GM19395 (cell line): Measurements from ENCODE around the gene ITIH1.

Experiments used
- ATAC-seq: cut with Tn5 transposase; IDR thresholded peaks from one replicate; pipeline ENCODE4 v1.9.1; 2021; ENCODE audit warnings: mild to moderate bottlenecking, moderate library complexity; ENCODE audit not compliant: unreplicated experiment

ITIH1 gene

DNA sequence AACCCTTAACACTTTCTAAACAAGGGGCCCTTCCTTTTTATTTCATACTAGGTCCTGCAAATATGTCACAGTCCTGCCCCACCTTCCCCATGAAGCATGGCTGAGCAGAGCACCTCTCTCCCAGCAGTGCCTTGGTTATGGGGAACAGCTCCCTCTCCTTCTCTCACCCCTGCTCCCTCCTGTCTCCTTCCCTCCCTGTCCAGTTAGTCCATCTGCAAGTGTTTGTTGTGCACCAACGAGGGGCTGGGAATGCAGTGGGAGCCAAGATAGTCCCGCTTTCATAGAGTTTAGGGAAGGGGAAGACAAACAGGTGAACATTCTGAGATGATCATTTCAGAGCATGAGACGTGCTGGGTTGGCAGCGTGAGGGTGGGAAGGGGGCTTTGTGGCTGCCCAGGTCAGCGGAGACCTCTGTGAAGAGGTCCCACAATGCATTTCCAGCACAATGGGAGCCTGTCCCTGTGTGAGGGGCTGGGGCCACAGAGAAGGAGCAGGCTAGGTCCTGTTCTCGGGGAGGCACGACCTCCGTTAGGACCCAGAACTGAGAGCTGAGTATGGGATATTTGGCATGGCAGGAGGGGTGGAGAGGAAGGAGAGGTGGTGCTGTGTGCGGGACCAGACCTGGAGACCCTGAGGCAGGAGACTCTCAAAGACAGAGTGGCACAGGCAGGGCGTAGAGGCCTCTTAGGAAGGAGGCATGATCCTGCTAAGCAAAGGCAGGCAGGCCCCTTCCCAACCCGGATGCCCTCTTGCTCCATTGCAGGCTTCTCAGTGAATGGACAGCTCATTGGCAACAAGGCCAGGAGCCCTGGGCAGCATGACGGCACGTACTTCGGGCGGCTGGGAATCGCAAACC lies 11.7 kb downstream of the ITIH1 start:
- no peak for ATAC-seq

DNA sequence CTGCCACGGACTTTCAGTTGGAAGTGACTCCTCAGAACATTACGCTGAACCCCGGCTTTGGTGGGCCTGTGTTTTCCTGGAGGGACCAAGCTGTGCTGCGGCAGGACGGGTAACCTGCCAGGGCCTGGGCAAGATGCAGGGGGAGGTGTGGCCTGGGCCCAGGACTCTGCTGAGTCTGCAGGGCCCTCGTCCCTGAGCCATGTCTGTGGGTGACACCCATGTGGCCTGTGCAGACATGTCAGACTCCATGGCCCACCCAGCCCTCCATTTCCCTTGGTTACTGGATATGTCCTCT lies 12.3 kb downstream of the ITIH1 start:
- ATAC-seq = no peak

DNA sequence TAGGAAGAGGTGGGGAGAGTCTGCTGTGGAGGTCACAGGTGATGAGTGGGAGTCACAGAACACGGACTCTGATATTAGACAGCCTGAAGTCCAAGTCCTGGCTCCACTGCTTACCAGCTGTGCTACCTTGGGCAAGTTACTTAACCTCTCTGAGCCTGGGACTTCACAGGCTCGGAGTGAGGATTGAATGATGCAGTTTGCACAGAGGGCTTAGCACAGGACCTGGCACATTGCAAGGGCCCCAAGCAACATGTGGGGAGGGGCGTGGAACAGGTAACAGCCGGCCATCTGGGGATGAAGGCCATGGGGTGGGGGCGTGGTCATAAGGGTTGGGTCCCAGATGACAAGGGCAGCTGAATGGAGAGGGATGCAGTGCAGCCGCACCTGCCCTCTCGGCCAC lies 12.9 kb downstream of the ITIH1 start:
- ATAC-seq = no peak

DNA sequence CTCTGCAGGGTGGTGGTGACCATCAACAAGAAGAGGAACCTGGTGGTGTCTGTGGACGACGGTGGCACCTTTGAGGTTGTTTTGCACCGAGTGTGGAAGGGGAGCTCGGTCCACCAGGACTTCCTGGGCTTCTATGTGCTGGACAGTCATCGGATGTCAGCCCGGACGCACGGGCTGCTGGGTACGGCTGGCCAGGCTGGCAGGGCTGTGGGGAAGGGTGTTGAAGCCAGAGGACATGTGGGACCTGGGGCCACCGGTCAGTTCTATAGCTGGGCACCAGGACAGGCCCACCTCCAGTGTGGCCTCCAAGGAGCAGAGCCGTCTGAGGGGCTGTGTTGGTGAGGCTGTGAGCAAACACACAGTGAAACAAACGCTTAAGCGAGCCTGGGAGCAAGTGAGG lies 13.3 kb downstream of the ITIH1 start:
- no peak for ATAC-seq

DNA sequence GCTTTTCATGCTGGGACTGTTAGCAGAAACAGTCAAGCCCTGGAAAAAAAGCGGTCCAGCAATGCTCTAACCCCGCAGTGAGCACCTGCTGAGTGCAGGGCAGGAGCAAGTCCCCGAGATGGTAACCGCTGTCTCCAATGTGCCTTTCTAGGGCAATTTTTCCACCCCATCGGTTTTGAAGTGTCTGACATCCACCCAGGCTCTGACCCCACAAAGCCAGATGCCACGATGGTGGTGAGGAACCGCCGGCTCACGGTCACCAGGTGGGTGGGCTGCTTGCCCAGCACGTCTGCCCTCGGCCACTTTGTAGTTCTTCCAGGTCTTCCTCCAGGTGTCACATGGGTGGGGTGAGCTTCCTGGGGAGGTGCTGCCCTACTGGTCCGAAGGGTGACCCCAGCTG lies 14.0 kb downstream of the ITIH1 start:
- no peak for ATAC-seq

DNA sequence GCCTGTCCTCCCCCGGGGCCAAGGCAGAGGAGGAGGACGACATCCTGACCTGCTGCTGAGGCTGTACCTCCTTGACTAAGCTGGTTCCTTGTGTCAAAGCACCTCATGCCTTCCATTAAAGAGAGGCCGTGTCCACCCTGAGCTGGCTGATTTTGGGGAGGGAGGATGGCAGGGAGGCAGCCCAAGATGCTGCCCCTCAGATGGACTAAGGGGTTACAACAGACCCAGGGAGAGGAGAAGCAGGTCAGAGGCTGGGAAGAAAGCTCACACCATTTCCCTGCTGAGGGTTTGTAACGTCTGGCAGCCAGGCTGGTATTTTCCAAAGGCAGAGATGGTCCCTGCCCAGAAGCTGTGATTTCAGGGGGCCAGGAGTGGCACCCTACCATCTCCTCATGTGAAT lies 14.5 kb downstream of the ITIH1 start:
- no peak for ATAC-seq

DNA sequence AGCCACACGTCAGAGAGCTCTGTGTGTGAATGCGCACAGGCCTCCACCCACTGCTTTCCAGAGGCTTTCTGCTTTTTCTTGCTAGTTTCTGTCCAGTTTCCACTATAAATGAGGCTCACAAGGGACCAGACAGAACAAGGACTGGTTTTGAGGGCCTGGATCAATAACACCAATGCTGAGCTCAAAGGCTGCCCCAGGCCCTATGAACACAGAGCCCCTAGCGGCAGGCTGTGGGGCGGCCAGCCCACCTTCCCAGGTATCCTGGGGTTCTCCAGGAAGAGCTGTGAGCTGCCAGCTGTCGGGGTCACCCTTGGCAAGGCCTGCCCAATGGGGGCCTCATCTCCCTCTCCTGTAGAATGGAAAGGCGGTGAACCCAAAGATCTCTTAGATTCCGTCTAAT lies 15.0 kb downstream of the ITIH1 start:
- ATAC-seq = no peak

DNA sequence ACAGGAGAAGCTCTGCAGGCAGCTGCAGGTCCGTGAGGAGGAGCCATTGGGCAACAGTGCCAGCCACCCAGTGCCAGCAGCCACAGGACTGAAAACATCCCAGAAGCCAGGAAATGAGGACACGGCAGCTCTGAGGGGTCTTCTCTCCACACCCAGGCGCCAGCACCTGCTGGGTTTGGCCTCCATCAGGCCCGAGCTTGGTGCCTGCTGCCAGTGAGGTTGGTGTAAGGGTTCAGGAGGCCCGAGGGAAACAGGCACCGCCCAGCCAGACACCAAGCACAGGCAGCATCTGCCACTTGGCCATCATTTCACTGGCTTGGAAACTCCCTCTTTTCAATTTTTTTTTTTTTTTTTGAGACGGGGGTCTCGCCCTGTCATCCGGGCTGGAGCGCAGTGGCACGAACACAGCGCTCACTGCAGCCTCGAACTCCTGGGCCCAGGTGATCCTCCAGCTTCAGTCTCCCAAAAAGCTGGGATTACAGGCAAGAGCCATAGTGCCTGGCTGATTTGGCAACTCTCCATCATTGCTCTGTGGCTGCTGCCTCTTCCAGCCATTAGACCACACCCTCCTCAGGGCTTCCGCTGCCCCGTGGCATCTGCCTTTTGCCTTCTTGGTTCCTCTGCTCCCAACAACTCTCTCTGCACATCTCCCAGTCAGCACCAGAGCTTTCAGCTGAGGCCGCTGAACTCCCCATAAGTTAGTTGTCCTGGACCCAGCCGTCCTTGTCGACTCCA lies 15.7 kb downstream of the ITIH1 start:
- no peak for ATAC-seq

DNA sequence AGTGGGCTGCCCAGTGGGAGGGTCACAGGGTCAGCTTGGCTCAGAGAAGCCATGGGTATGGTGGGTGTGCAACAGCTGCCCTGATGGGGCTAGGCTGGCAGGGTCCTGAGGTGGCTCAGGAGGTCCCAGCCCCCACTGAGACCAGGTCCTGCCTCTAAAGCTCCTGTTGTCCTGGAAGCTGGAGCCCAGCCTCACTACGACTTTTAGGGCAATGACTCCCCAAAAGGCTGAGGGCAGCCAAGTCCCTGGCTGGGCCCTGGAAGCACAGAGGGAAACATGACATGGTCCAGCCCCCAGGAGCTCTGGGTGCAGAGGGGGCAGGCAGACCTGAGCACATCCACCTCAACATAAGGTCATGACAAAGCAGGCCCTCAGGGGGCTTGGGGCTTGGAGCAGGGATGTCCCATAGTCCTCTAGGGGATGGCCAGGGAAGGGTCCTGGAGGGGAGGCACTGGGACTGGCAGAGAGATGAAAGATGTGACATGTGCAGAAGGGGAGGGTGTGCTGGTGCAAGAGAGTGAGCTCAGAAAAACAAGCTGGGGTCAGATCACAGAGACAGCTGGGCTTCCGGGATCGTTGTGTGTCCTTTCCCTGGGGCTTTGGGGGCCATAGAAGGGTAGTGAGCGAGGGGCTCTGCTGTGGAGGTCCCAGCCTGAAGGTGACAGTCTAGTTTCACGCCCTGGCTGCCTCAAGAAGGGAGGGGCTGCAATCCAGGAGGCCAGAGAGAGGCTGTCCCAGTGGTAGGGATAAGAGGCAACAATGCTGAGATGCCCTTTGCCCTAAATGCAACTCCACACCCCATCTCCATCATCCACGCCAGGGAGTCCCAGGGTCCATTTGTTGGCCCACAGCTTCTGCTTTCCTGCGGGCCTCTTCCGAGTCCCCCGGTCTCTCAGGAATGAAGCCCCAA lies 16.6 kb downstream of the ITIH1 start:
- ATAC-seq = no peak

DNA sequence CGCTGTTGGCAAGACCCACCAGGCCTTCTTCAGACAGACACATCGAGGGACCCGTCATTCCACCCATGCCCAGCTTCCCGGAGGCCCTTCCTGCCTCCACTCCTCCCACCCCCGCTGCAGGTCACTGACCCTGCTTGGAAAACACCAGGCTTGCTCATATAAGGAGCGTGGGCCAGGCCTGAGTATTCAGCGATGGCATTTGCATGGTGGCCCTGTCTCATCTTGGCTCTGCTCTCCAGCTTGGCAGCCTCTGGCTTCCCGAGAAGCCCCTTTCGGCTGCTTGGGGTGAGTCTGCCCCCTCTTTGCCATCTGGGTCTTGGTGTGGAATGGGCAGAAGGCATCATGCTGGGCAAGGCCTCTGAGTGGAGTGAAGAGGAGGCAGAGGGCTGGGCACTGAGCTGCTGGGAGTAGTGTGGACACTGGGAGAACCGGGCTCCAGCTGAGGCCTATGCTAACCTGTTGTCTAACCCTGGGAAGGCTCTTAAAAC lies 17.3 kb downstream of the ITIH1 start, which contains the start of gene ITIH3:
Gene ITIH3 (plus strand): TSS at position 185 of the 488 bp plus-strand sequence. CDS start 8 bp downstream, at position 193.
- no peak for ATAC-seq

DNA sequence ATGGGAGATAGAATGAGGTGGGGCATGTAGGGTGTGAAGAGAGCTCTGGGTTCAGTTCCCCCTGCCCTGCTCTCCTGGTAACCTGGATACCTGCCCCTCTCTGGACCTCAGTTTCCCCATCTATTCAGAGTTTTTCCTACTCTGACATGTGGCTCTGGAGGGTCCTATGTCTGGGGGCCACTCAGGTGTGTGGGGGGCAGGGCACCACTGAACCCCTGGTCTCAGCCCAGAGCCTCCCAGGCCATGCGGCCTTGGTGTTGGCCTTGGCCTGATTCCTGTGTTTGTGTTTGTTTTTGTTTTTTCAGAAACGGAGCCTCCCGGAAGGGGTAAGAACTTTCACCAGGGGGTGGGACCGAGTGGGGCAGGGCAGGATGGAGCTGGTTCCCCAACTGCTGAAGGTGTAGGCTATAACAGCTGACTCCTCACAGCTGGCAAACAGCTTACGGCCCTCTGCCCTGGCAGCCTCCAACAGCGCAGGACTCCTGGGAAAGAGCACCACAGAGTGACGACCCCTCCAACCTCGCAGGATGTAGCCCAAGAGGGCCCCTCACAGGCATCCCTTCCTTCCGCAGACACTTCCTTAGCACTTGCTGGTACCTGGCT lies 18.0 kb downstream of the ITIH1 start:
- ATAC-seq = no peak

DNA sequence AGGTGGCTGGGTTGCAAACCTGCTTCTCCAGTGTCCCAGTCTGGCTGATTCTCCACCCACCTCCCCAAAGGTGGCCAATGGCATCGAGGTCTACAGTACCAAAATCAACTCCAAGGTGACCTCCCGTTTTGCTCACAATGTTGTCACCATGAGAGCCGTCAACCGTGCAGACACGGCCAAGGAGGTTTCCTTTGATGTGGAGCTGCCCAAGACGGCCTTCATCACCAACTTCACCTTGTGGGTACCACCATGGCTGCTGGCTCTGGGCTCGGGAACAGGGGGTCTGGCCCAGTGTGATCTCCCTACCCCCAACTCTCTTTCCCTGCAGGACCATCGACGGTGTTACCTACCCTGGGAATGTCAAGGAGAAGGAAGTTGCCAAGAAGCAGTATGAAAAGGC lies 19.0 kb downstream of the ITIH1 start:
- ATAC-seq = no peak

DNA sequence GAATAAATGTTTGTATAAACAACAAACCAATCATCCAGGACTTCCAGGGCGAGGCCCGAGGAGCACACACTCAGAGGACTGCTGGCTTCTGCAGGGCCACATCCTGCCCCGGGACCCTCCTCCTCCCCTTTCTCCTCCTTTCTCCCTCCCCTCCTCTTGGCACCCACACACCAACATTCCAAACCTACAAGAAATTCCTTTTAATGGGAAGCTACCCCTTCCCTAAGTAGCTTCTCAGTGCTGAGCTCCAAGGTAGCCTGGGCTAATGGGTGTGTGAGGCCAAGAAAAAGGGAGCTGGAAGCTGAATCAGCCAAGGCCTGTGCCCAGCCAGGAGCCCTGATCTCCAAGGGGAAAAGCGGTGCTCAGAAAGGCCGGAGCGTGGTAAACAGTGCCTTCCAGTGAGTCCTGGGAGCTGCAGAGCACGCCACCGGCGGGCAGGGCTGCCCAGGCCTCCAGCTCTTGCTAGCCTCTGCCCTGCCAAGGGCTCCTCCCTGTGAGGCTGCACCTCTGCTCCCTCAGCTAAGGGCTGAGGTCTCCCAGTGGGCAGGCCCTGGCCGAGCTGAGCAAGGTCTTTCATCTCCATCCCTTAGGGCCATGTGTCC lies 21.1 kb downstream of the ITIH1 start:
- no peak for ATAC-seq

DNA sequence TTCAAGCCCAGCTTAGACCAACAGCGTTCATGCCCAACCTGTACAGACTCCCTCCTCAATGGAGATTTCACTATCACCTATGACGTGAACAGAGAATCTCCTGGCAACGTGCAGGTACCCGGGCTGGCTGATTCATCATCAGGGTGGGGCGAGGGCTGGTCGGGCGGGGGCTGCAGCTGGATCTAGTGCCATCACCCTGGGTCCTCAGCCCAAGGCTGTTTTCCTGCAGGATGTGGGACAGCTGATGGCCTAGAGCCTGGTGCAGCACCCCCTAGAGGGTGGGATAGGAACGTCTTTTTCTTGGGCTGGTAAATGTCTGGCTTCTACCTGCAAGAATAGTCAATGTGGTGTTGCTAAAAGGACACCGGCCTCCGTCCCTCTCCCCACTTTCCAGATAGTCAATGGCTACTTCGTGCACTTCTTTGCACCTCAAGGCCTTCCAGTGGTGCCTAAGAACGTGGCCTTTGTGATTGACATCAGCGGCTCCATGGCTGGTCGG lies 21.6 kb downstream of the ITIH1 start:
- no peak for ATAC-seq

DNA sequence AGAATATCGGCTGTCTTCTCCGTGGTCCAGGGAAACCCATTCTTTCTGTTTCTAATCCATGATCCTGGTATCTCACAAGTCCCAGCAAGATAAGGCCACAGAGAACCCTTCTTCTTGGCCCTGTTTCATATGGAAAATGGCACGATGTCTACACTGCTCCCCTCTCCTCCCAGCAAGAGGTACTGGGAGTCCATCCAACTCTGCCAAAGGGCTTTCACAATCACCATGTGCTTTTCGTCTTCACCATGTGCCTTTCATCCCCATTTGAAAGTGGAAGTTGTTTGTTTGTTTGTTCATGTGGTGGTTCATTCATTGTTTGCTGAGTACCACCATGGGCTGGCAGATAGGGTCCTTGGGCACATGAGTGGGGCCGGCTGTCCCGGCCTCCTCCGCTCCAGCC lies 22.7 kb downstream of the ITIH1 start:
- no peak for ATAC-seq

DNA sequence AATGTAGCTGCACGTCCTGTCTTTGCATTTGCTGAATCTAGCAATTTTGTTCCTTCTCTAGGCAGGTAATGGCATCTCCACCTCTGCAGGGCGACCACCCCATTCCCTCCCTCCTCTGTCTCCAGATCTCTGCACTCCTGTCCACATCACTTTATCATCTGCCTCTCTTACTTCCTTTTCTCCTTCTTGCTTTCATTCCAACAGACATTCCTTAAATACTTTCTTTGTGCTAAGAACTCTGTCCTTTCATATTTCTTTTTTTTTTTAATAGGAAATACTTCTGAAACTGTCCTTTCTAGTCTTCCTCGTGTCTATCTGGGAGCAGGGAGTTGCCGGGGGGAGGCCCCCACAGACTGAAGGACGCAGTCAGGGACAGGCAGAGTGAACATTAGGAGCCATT lies 24.4 kb downstream of the ITIH1 start:
- ATAC-seq = no peak

DNA sequence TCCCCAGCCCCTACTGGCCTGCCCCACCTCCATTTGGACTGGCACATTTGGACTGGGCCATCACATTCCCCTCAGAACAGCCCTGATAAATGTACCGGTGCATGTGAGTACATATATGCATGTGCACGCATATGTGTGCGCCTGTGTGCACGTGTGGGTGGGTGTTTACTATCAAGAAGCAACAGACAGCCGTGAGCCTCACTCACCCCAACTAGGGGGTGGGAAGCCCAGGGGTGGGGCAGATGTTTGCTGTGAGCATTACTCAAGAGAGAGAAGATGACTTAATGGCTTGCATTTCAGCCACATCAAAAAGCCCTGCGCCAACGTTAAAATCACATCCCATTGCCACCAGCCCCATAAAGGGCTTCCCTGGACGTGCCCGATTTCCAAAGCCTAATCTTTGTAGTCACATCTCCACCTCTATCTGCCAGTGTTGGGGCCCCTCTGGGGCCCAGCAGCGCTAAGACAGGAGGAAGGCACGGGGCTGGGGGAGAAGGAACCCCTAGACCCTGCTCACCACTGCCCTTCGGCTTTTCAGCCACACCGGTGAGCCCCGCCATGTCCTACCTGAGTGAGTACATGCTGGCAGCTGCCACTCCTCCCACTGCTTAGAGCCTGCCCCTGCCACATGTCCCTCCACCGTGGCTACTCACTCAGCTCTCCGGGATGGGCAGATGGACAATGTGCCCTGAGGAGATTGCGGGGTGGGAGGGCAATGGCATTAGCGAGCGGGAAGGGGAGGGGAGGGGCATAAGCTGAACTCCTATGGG lies 28.1 kb downstream of the ITIH1 start:
- ATAC-seq = no peak

DNA sequence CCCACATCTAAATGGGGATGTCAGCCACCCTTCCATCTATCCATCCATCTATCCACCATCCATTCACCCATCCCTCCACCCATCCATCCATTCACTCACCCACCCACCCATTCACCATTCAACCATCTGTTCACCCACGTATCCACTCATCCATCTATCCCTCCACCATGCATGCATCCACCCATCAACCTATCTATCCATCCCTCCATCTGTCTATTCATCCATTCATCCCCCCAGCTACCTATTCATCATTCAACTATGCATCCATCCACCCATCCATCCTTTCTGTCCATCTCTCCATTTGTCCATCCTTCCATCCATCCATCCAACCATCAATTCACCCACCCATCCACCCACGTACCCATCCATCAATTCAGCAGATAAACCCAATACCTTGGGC lies 31.8 kb downstream of the ITIH1 start:
- ATAC-seq = no peak

DNA sequence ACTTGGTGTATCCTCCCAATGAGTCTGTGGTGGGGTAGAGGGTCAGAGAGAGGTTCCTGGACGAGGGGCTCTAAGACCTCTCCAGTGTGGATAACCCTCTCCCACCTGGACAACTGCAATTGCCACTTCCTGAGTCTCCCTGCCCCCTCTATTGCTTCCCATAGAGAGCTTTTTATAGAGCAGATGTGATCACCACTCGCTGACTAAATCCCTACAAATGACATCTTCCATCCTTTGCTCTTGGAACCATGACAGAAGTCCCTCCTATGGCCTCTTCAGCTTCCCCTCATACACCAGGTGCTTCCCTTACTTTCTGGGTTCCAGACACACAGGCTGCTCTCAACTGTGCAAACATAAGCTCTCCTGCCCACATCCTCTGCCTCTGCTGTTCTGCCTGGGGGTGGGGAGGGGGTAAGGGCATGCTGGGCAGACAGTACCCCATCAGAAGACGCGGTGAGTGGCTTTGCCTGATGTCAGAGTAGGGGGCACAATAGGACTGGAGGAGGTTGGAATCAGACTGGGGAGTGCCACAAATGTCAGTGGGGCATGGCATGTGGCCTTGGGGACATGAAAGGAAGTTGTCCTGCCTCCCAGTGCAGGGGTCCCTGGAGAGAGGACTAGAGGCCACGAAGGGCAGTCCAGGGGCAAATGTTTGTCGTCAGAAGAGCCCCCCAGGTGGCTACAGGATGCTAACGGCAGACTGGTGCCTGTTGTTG lies 32.4 kb downstream of the ITIH1 start:
- ATAC-seq = no peak
